Stimulated activated CD4-positive, alpha-beta T cell treated with anti-CD3 and anti-CD28 coated beads, TNF-alpha, amount 100 ng/mL, for 24 hours (primary cell): ENCODE measurements around the gene DISC1.

Experiments
- DNase-seq, 3 experiments: peaks; one replicate each; pipeline ENCODE4 v3.0.0-alpha.2; 2020; ENCODE audit warnings: low read depth in 3 of 3

The DISC1 gene

DNA sequence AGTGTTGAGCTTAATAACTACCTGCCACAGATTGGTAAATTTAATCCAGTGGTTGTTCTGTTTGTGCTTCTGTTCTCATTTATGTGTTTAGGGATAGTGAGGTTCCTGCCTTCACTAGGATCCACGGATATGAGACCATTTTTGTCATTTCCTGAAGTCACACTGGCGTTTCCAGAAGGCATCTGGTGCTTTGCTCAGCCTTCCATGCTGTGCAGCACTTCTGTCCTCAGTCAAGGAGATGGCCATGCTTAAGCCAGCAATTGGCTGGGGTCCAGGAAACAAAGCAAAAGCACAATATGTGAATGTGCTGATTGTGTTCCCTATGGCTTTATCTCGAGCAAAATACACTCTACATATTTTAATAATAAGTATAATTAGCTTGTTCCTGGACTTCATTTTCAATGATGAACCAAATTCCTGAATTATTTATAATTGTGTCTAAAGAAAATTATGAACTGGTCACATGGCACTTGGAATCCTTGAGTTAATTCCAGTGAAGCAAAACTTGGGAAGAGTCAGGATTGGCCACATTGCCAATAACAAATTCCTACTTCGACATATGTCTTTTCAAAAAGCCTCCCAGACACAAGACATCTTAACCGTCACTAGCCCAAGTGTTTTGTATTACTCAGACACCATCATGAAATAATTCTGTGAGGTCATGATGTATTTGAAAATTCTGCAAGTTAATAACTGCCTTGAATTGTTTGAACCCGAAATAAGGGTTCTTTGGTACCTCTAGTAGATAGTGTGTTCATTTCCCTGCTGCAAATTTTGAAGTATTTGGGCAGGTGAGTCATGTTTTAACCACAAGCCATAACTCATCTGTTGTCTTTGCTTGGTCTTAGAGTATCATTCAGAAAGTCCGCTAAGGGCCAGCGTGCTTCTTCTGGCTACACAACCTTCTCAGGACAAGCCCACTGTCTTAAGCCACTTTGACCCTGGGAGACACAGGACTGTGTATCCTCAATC lies 412.4 kb downstream of the DISC1 start:
- no peak for DNase-seq

DNA sequence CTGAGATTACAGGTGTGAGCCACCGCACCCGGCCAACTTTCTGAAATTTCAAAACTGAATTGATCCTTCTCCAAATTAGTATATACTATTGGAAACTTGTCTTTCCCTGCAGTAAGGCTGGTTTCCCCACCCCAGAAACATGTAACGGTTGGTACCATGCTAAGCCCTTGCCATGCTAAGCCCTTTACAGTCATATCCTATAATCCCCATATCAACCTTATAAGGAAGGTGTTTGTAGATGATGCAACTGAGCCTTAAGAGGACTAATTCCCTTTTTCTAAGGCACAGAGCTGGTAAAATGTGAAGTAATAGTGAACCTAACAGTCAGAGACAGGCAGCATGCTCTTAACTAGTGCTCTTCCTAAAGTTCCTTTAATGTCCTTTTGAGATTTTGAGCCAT lies 413.7 kb downstream of the DISC1 start:
- DNase-seq: no peak

DNA sequence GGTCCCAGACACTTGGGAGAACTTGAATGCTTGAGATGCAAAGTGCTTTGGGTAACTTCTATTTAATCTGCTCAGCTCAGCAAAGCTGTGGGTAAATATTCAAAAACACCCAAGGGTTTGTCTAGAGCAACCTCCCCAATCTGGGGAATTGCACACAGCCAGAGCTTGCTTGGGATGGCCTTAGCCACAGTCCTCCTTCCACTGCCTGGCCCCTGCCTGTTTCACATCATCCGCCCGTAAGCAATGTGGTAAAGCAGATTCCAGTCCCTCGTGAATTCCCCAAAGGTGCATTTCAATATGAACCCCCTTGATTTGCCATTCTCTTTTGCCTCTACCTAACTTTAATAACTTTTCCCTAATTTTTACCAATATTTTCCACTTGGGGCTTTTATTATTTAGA lies 418.1 kb downstream of the DISC1 start:
- no peak for DNase-seq

DNA sequence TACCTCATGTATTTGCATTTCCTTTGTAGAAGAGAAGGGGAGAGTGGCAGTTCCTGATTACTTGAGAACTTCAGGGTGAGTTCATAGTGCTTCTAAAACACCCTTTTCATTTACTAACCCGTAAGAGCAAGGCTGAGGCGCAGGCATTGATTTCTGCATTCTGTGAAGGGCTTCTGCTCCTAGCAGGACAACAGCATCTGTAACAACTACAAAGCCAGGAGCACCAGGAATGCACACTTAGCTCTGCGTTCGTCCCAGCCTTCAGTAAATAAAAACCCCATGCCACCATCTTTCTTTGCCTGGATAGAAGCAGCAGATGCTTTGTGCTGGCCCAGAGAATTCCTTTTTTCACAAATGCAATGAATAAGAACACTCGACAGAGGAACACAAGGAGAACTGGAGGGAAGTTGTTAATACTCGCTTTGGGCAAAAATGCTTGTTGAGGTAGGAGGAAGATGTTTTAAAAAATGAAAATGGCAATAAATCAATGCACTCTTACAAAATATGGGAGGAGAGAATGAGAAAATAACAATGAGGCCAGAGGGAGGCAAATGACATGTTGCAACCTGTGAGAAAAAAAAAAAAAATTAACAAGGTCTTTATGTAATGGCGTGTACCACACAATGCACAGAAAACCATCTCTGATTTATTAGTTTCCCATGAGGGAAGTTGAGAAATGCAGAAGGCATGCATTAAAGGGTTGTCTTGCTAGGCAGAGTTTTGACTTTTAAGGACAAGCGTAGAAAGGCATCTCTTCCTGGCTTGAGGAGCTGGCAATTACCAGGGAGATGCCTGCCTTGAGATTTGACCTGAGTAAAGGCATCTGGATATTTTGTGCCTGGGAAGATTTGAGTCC lies 418.8 kb downstream of the DISC1 start:
- no peak for DNase-seq

DNA sequence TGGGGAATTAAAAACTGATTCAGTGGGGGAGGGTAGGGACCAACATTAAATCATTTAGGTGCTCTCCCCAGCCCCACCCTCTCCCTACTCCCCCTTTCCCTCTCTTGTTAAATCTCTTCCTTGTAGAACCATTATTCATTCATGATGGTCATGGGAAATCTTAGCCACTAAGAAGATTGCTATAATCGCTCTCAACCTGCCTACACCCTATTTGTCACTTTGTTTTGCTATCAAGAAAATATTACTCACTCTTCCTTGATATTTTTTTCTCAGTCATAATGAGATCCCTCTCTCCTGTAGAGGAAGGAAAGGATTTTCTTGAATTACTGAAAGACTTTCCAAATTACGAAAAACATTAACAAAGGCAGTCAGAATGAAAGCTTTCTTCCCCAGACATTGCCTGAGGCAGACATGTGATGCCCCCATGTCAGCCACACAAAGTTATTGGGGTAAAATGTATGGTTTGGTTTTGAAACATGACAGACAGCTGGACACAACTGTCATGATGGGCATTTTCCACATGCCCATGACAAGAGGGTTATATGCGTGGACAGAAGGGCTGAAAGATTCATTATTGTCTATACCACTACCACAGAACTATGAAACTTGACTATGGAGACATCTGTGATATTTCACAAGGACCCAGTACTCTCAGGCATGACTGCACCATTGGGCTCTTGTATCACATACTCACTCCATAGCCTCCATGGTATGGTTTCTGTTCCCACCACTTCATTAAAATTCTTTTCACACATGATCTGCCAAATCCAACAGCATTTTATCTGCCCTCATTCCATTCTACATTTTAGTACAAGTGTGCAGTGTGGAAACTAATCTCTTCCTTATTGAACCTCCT lies 420.1 kb downstream of the DISC1 start:
- no peak for DNase-seq

DNA sequence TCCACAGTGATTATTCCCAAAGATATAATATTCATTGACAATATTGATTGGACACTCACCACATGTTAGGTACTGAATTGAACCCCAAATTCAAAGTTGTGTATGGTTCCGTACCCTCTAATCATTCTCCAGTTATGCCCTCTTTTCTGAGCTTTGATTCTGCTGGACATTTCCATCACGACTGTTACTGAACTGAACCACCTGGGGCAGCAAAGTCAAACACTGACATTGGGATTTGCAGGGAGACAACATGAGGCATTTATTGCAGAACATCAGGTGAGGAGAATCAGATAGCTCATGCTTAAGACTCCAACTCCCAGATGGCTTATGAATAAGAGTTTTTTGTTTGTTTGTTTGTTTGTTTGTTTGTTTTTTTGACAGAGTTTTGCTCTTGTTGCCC lies 420.9 kb downstream of the DISC1 start:
- DNase-seq: no peak

DNA sequence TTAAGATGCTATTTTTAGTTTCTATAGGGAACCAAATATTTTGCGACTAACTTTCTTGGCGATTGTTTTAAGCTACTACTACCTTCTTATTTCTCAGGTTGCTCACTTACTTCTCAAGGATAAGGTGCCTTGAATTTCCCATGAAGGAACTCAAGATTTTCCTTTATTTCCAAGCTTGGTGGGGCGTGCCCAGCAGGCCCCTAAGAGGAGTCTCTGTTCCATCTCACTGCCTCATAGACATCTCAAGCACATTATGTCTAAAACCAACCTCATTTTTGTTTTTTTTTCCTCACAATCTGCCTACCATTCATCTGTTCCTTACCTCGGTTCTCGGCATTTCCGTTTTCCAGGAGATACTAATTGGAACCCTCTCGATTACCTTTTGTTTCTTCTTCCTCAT lies 421.9 kb downstream of the DISC1 start:
- DNase-seq: no peak

DNA sequence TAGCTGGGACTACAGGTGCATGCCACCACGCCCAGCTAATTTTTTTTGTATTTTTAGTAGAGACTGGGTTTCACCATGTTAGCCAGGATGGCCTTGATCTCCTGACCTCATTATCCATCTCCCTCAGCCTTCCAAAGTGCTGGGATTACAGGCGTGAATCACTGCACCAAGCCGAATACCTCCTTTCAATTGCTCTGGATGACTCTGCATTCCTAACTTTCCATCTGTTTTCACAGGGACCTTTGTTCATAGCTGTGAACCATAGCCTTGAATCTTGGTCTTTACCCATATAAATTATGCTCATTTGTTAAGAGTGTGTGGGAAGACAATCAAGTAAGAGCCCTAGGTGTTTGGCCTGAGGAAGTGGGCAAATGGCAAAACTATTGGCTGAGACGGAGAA lies 422.7 kb downstream of the DISC1 start:
- no peak for DNase-seq

DNA sequence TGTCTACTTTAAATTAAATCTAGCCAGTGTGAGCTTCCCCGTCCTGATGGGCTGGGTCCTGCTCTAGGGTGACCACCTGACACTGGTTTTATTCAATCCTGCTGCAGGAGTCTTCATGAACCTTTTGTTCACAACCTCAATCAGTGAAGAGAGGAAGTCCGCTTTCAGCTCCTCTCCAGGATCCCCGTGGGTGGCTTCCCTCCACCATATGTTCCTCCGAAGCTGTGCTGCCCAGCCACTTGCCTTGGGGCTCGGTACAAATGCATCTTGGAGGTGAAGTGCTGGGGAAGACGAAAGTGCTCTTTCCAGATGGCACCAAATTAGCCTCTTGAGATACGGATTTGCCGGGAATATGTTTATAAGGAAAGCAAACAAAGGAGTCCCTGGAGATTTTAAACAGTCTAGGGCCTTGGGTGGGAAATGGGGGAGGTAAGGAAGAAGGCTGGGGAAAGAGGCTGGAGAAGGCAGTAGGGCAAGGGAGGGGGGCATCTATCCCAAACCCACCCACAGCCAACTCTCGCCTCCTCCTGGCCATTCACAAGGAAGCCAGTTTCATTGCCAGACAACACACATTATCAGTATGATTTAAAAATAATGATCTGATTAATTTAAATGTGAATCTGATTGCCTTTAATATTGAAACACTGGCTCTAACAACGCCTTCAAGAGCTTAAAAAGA lies 430.8 kb downstream of the DISC1 start:
- DNase-seq: no peak

DNA sequence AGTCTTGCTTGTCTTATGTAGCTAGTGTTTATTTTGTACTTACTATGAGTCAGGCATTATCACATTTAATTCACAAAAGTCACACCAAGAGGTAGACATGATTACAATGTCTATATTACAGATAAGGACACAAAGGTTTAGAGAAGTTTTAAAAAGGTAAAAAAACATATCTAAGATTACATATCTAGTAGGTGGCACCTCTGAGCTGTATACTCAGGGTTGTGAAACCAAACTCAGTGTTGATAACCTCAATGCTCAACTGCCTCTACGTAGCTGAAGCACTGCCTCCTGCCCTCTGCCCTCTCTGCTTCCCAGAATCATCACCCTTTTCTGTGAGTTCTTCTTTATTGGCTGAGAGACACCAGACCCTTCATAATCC lies 431.3 kb downstream of the DISC1 start:
- no peak for DNase-seq

DNA sequence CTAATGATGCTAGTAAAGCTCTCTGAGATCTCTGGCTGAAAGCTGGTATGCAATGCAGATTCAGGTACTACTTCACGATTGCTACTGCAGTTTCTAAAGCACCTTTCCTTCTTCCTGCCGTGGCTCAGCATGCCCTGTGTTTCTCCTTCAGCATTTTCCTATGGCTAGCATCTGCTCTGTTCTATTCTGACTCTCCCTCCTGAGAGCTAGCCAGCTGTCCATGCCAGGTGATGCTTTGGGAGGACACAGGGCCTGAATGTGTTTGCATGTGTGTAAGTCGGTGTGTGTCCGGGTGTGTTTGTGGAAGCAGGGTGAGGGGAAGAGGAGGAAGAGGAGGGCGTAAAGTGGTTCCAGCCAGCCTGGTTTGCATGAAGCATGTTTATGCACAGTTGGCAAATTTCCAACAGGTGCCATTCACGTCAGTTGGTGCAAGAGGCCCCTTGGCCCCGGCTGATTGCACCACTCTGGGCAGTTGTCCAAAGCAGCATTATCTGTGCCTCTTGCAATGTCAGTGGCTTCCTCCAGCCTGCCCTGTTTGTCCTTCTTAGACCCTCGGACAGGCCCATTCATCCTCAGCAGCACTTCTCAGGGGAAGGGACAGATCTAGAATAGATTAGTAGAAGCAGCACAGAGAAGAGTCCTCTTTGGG lies 433.3 kb downstream of the DISC1 start:
- DNase-seq: no peak

DNA sequence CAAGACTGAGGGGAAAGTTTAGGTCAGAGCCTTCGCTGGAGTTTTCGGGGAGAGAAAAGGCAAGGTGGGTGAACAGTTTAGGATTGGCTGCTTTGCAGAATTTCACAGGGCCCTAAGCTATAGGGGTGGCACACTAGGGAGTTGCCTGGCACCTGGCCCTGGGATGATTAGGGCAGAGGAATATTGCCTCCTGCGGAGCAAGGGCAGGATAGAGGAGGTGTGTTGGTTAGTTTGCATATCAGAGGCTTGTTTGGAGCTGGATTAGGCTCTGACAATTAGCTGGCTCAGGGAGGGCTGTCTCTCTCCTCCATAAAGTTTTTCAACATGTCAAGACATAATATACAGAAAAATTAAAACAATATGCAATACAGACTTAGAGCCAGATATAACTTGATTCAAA lies 436.4 kb downstream of the DISC1 start:
- DNase-seq: no peak

DNA sequence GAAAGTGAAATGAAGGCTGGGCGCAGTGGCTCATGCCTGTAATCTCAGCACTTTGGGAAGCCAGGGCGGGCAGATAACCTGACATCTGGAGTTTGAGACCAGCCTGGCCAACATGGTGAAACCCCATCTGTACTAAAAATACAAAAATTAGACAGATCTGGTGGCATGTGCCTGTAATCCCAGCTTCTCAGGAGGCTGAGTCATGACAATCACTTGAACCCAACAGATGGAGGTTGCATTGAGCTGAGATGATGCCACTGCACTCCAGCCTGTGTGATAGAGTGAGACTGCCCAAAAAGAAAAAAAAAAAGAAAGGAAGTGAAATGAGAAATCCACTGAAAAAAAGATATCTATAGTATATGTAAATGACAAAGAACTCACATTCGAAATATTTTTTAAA lies 439.9 kb downstream of the DISC1 start:
- no peak for DNase-seq

DNA sequence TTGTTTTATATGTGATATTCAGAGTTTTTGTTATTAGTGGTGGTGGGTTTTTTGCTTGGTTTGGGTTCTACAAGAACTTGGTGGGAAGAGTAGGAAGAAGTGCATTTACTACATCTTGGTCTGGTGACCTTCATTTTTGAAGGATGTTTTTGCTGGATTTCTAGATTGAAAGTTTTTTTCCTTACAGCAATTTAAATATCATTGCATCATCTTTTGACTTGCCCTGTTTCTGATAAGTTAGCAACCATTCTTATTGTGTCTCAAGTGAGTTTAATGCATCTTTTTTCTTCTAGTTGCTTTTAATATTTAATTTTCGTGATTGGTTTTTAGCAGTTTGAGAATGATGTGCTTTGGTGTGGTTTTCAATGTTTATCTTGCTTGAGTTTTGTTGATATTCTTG lies 447.7 kb downstream of the DISC1 start:
- no peak for DNase-seq

DNA sequence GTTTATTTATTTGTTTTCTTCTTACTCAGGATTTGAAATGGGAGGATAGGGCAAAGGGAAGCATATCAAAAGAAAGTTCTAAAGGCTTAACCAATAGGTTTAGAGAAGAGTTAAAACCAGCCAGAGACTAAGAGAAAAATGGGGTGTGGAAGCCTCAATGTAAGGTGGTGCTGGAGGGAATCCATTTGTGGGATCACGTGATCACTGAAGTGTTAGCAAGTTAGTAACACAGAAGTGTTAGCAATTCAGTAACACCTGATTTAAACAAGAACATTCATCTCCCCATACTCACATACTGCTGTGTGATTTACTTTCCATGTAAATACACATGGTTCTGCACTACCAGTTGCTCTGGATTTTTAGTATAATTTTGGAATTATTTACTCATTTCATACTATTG lies 451.2 kb downstream of the DISC1 start:
- no peak for DNase-seq

DNA sequence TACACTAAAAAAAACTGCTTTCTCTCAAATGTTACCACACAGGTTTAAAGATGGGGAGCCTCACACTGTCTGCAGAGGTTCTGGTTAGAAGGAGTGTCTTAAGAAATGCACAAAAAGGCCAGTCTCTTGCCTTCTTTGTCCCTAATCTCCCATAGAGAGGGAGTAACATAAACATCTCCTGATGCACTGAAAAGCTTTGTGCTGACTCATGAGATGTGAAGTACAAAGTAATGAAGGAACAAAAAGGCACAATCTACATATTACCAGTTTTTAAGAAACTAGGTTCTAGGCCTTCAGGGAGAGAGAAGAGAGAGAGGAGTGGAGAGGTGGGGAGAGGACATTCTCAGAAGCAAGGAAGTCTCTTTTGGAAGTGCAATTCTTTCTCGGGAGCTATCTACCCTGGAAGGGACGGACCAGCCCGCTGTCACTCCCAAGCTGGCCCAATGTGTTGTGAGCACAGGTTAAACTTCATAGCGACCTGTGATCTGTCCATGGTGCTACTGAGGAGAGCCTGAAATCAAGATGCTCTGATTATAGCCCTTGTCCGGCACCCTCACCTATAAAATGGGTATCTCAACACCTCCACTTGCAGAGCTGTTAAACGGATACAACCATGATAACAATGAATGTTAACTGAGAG lies 458.1 kb downstream of the DISC1 start:
- DNase-seq: no peak

DNA sequence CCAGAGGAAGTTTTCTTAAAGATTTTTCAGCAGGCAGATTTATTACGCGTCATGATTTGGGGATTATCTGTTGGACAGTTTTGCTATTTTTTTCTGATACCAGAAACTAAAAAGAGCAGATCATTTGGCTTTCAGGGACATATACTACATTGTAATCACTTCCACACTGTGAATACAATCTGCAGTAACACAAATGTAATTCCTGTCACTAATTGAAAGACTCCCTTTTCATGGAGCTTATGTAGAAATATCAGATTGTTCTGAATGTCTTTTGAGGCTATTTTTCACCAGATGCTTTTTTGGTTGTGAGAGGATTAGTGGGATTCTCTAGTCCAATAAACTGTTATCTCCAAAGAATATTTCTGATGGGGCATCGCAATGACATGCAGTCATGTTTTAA lies 464.2 kb downstream of the DISC1 start:
- DNase-seq: no peak
